ENCODE data around the gene GPR45. TPM values are rescaled to one million over a fixed set of nuclear protein-coding genes. Genes with fewer than 3 reads are reported as not detected.
A peak's percentile ranks its signal among the peaks of the same experiment; 100 is the strongest.

GPR45 gene
- total and polyA plus RNA-seq, 2 experiments from 2014 or later, result 0.21 to 0.26 TPM

DNA sequence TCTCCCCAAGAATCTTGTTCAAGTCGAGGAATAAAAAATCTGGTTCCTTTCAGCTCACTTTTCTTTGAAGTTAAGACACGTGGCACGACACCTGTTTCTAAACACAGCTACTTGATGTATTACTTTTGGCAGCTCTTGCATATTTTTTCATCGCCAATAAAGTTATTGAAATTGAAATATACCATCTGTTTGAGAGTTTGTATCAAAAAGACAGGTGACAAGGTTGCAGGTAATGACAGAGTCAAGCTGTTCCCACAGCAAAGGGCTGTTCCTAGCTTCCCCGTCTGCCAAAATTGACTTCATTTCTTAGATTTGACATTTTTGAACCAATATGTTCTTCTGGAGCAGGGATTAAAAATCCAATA lies 5.5 kb upstream of the GPR45 start:
- DNase-seq (ENCODE audit: low spot score) (no peak), ATAC-seq (no peak)
- Mint-ChIP-seq H3K9me3 (no peaks in the 10 kb centered on the region; the same call in 2 of the 3 replicates), H3K4me3 (no peak overlapping the region), H3K4me1 (peaks cover 18% of the 10 kb centered on the region), H3K27me3 (ENCODE audit: insufficient read depth, low read depth, poor library complexity) (peaks cover 6% of the 10 kb centered on the region), H3K27ac (no peak overlapping the region), H3K36me3 (ENCODE audit: low read depth) (no peaks in the 10 kb centered on the region)
- Histone ChIP-seq H3K9me2 (ENCODE audit: insufficient read depth) (no peaks in the 10 kb centered on the region), H3K27me3 (ENCODE audit: insufficient read depth) (0 out of 2 replicates have a peak, but pooled peaks cover 5% of the 10 kb centered on the region), H4K20me1 (replicated peaks; ENCODE audit: insufficient read depth) (no peaks in the 10 kb centered on the region), H3K4me1 (ENCODE audit: insufficient read depth) (peaks cover 5% of the 10 kb centered on the region; the same call in 1 of the 2 replicates), H3K27ac (ENCODE audit: low read depth) (no peak overlapping the region), H3K4me3 (no peak overlapping the region), H3K36me3 (ENCODE audit: insufficient read depth) (no peaks in the 10 kb centered on the region), H3K79me2 (replicated peaks; ENCODE audit: insufficient read depth) (no peaks in the 10 kb centered on the region), H3K4me2 (no peak overlapping the region), H3F3A (replicated peaks; ENCODE audit: low read depth) (no peaks in the 10 kb centered on the region), H2AFZ (no peak overlapping the region)
- no peak for TF ChIP-seq REST (IDR thresholded peaks at IDR 0.05; ENCODE audit: unreplicated experiment)
- no peak for TF ChIP-seq ZNF331 (CRISPR knock-in tag; IDR thresholded peaks at IDR 0.05; ENCODE audit: low read depth)
- TF ChIP-seq EZH2phosphoT487 (IDR thresholded peaks at IDR 0.05; ENCODE audit: unreplicated experiment), result no peak
- no peak for TF ChIP-seq STAT1 (IDR thresholded peaks at IDR 0.05; ENCODE audit: unreplicated experiment)

- ATAC-seq, result no peak
- no peak overlapping the region for H3K4me3 Mint-ChIP-seq
- no peak for DNase-seq (ENCODE audit: low spot score)
- Histone ChIP-seq H3K4me1 (ENCODE audit: insufficient read depth) (peaks cover 5% of the 10 kb centered on the region; the same call in 1 of the 2 replicates), H3K27ac (ENCODE audit: low read depth) (no peak overlapping the region), H3K9me2 (ENCODE audit: insufficient read depth) (no peaks in the 10 kb centered on the region), H3K4me3 (no peak overlapping the region), H3K36me3 (ENCODE audit: insufficient read depth) (no peaks in the 10 kb centered on the region), H3F3A (replicated peaks; ENCODE audit: low read depth) (no peaks in the 10 kb centered on the region), H3K4me2 (peak overlapping the region; percentile 44; the same call in 1 of the 2 replicates), H2AFZ (peak overlapping the region; percentile 70; the same call in 1 of the 2 replicates), H3K79me2 (replicated peaks; ENCODE audit: insufficient read depth) (no peaks in the 10 kb centered on the region), H4K20me1 (replicated peaks; ENCODE audit: insufficient read depth) (no peaks in the 10 kb centered on the region), H3K27me3 (ENCODE audit: insufficient read depth) (0 out of 2 replicates have a peak, but pooled peaks cover 5% of the 10 kb centered on the region)
- no peaks in the 10 kb centered on the region; the same call in 2 of the 3 replicates for H3K9me3 Mint-ChIP-seq
- TF ChIP-seq JUNB (IDR thresholded peaks at IDR 0.05; ENCODE audit: unreplicated experiment) (no peak), ZNF114 (CRISPR knock-in tag; IDR thresholded peaks at IDR 0.05) (no peak), CTCF (conservative IDR thresholded peaks at IDR 0.05; ENCODE audit: low read depth in 2 of 2) (no peak), CREB1 (CRISPR knock-in tag; IDR thresholded peaks at IDR 0.05; ENCODE audit: low read depth) (no peak), EZH2 (IDR thresholded peaks at IDR 0.05; ENCODE audit: low read depth, unreplicated experiment) (no peak)
- TF ChIP-seq, protein P1, sequence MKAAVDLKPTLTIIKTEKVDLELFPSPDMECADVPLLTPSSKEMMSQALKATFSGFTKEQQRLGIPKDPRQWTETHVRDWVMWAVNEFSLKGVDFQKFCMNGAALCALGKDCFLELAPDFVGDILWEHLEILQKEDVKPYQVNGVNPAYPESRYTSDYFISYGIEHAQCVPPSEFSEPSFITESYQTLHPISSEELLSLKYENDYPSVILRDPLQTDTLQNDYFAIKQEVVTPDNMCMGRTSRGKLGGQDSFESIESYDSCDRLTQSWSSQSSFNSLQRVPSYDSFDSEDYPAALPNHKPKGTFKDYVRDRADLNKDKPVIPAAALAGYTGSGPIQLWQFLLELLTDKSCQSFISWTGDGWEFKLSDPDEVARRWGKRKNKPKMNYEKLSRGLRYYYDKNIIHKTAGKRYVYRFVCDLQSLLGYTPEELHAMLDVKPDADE (IDR thresholded peaks at IDR 0.05), result no peak
- peaks cover 18% of the 10 kb centered on the region for H3K4me1 Mint-ChIP-seq
- peaks cover 6% of the 10 kb centered on the region for H3K27me3 Mint-ChIP-seq (ENCODE audit: insufficient read depth, low read depth, poor library complexity)
- H3K36me3 Mint-ChIP-seq (ENCODE audit: low read depth), result no peaks in the 10 kb centered on the region
- no peak overlapping the region for H3K27ac Mint-ChIP-seq
These were observed 4.3 kb upstream of the GPR45 start for GRCh38 chr2:105237045-105237765.

All from GM23338 (cell line).